SKM-1 (cell line): ENCODE measurements around the gene GJC3.
A peak's percentile ranks its signal among the peaks of the same experiment; 100 is the strongest.
"Not testable (repeated sequence)": the region's sequence is repeated elsewhere in the genome, so short reads cannot be mapped to it uniquely, and the experiment has no call there.

Experiments used
- DNase-seq: peaks from one replicate; lab custom pipeline; 2025; ENCODE audit not compliant: unreplicated experiment; lab: John Stamatoyannopoulos, UW

The GJC3 gene

GRCh38 chr7:99935009-99935408 is 5.6 kb upstream of the GJC3 start:
- DNase-seq = not testable (repeated sequence)

GRCh38 chr7:99930376-99930775 is 956 bp upstream of the GJC3 start:
- DNase-seq = no peak

GRCh38 chr7:99929730-99930053 is 272 bp upstream of the GJC3 start:
- DNase-seq = no peak

- DNase-seq = no peak
Observed at GRCh38 chr7:99928188-99928587, 1.2 kb downstream of the GJC3 start.

- no peak for DNase-seq
Observed at GRCh38 chr7:99927536-99927935, 1.9 kb downstream of the GJC3 start.

- no peak for DNase-seq
Observed at GRCh38 chr7:99926321-99926720, 3.1 kb downstream of the GJC3 start.

GRCh38 chr7:99923200-99923599 is 6.2 kb downstream of the GJC3 start:
- DNase-seq = no peak

- DNase-seq = no peak
Observed at GRCh38 chr7:99920149-99920548, 9.3 kb downstream of the GJC3 start.

- no peak for DNase-seq
Observed at GRCh38 chr7:99919814-99920112, 9.7 kb downstream of the GJC3 start.

- peak; percentile 88 for DNase-seq
Observed at GRCh38 chr7:99918959-99919813, 10.2 kb downstream of the GJC3 start, which contains the start of gene TRIM4. Gene TRIM4, minus strand, starts transcription at chr7:99919530. Its CDS starts 129 bp downstream, at chr7:99919401.

GRCh38 chr7:99910976-99911375 is 18.4 kb downstream of the GJC3 start:
- no peak for DNase-seq

- DNase-seq = no peak
Observed at GRCh38 chr7:99901581-99901980, 27.8 kb downstream of the GJC3 start.

GRCh38 chr7:99899830-99900519 is 29.4 kb downstream of the GJC3 start:
- DNase-seq = no peak

- no peak for DNase-seq
Observed at GRCh38 chr7:99898836-99899235, 30.6 kb downstream of the GJC3 start.

GRCh38 chr7:99898023-99898357 is 31.4 kb downstream of the GJC3 start:
- no peak for DNase-seq

- DNase-seq = no peak
Observed at GRCh38 chr7:99897322-99898022, 31.9 kb downstream of the GJC3 start.

GRCh38 chr7:99894738-99895137 is 34.7 kb downstream of the GJC3 start:
- DNase-seq = no peak

GRCh38 chr7:99893280-99893679 is 36.1 kb downstream of the GJC3 start:
- no peak for DNase-seq

- not testable (repeated sequence) for DNase-seq
Observed at GRCh38 chr7:99890348-99890747, 39.1 kb downstream of the GJC3 start.

- not testable (repeated sequence) for DNase-seq
Observed at GRCh38 chr7:99888366-99888765, 41.1 kb downstream of the GJC3 start.

- DNase-seq = no peak
Observed at GRCh38 chr7:99881370-99881769, 48.0 kb downstream of the GJC3 start.

- DNase-seq = no peak
Observed at GRCh38 chr7:99876933-99877332, 52.5 kb downstream of the GJC3 start, which contains the start of gene OR2AE1. Gene OR2AE1, minus strand, starts transcription at chr7:99877033. Its CDS starts 0 bp downstream, at chr7:99877033.
